H9 (cell line): ENCODE data around the gene GRIK3. TPM values are rescaled to one million over a fixed set of nuclear protein-coding genes. Genes with fewer than 3 reads are reported as not detected.

Source experiments
- DNase-seq: peaks from one replicate; pipeline ENCODE4 v3.0.0-alpha.2; 2017
- H2AFZ ChIP-seq: one replicate; pipeline ENCODE4 v1.6.1; 2013; ENCODE audit warnings: mild to moderate bottlenecking, low read length, control low read depth, moderate library complexity
- H2AK5ac ChIP-seq: 2 replicates; pipeline ENCODE4 v1.6.1; 2013; ENCODE audit warnings: low read length, control low read depth, mixed read lengths; ENCODE audit not compliant: insufficient read length
- H2BK120ac ChIP-seq: one replicate; pipeline ENCODE4 v1.6.1; 2013; ENCODE audit warnings: low read depth, mild to moderate bottlenecking, low read length, control low read depth, inconsistent platforms; ENCODE audit not compliant: poor library complexity, severe bottlenecking
- H2BK12ac ChIP-seq: 2 replicates; pipeline ENCODE4 v1.6.1; 2013; ENCODE audit warnings: low read length, control low read depth, mixed read lengths, low read depth; ENCODE audit not compliant: insufficient read length
- H2BK15ac ChIP-seq: 2 replicates; pipeline ENCODE4 v1.6.1; 2013; ENCODE audit warnings: low read depth, low read length, control low read depth
- H2BK20ac ChIP-seq: one replicate; pipeline ENCODE4 v1.6.1; 2013; ENCODE audit warnings: low read depth, mild to moderate bottlenecking, low read length, control low read depth, inconsistent platforms; ENCODE audit not compliant: poor library complexity, severe bottlenecking
- H2BK5ac ChIP-seq: 2 replicates; pipeline ENCODE4 v1.6.1; 2013; ENCODE audit warnings: low read length, control low read depth, mixed read lengths; ENCODE audit not compliant: insufficient read length
- H3K14ac ChIP-seq: 2 replicates; pipeline ENCODE4 v1.6.1; 2013; ENCODE audit warnings: low read length, control low read depth; ENCODE audit not compliant: insufficient read depth
- H3K18ac ChIP-seq: 2 replicates; pipeline ENCODE4 v1.6.1; 2013; ENCODE audit warnings: low read depth, mild to moderate bottlenecking, mixed read lengths, low read length, control low read depth; ENCODE audit not compliant: insufficient read length
- H3K23ac ChIP-seq: 2 replicates; pipeline ENCODE4 v1.6.1; 2013; ENCODE audit warnings: low read length, control low read depth, mixed read lengths, low read depth; ENCODE audit not compliant: insufficient read length
- H3K23me2 ChIP-seq: 2 replicates; pipeline ENCODE4 v1.6.1; 2013; ENCODE audit warnings: low read depth, mild to moderate bottlenecking, mixed read lengths, low read length, control low read depth; ENCODE audit not compliant: insufficient read length, poor library complexity, severe bottlenecking
- H3K27ac ChIP-seq: 2 replicates; pipeline ENCODE4 v1.5.1; 2013; ENCODE audit warnings: low read length, control low read depth, mixed read lengths, low read depth; ENCODE audit not compliant: insufficient read length
- H3K27me3 ChIP-seq: 2 replicates; pipeline ENCODE4 v1.6.1; 2013; ENCODE audit warnings: low read length, control low read depth, inconsistent platforms; ENCODE audit not compliant: insufficient read depth
- H3K4ac ChIP-seq: 2 replicates; pipeline ENCODE4 v1.6.1; 2013; ENCODE audit warnings: low read depth, mild to moderate bottlenecking, control low read depth, inconsistent platforms, low read length, moderate library complexity
- H3K4me1 ChIP-seq: 2 replicates; pipeline ENCODE4 v1.6.1; 2013; ENCODE audit warnings: low read length, control low read depth, inconsistent platforms; ENCODE audit not compliant: insufficient read depth
- H3K4me2 ChIP-seq: 2 replicates; pipeline ENCODE4 v1.6.1; 2013; ENCODE audit warnings: low read length, control low read depth, mixed read lengths; ENCODE audit not compliant: insufficient read length, insufficient read depth
- H3K56ac ChIP-seq: 2 replicates; pipeline ENCODE4 v1.6.1; 2013; ENCODE audit warnings: low read depth, mild to moderate bottlenecking, mixed read lengths, low read length, control low read depth; ENCODE audit not compliant: insufficient read length
- H3K79me1 ChIP-seq: 2 replicates; pipeline ENCODE4 v1.6.1; 2013; ENCODE audit warnings: low read depth, mild to moderate bottlenecking, moderate library complexity, low read length, control low read depth, inconsistent platforms; ENCODE audit not compliant: insufficient read depth, poor library complexity, severe bottlenecking
- H3K79me2 ChIP-seq: 2 replicates; pipeline ENCODE4 v1.6.1; 2013; ENCODE audit warnings: low read length, control low read depth, inconsistent platforms; ENCODE audit not compliant: insufficient read depth
- H3K9ac ChIP-seq: 2 replicates; pipeline ENCODE4 v1.6.1; 2013; ENCODE audit warnings: low read length, control low read depth, mixed read lengths; ENCODE audit not compliant: insufficient read length; ENCODE audit errors: extremely low read depth
- H3K9me3 ChIP-seq: one replicate; pipeline ENCODE4 v1.6.1; 2013; ENCODE audit warnings: low read depth, low read length, inconsistent platforms; ENCODE audit not compliant: control insufficient read depth
- H3T11ph ChIP-seq: one replicate; pipeline ENCODE4 v1.6.1; 2013; ENCODE audit warnings: mild to moderate bottlenecking, low read length, control low read depth, inconsistent platforms
- H4K20me1 ChIP-seq: one replicate; pipeline ENCODE4 v1.6.1; 2013; ENCODE audit not compliant: control insufficient read depth, insufficient read length, insufficient read depth
- H4K5ac ChIP-seq: 2 replicates; pipeline ENCODE4 v1.6.1; 2013; ENCODE audit warnings: low read depth, mild to moderate bottlenecking, mixed read lengths, low read length, control low read depth; ENCODE audit not compliant: insufficient read length
- H4K8ac ChIP-seq: replicated peaks from 2 replicates; pipeline ENCODE4 v1.6.1; 2013; ENCODE audit warnings: low read length, control low read depth, mixed read lengths, low read depth; ENCODE audit not compliant: insufficient read length
- H4K91ac ChIP-seq: 2 replicates; pipeline ENCODE4 v1.6.1; 2013; ENCODE audit warnings: low read depth, mild to moderate bottlenecking, moderate library complexity, mixed read lengths, low read length, control low read depth; ENCODE audit not compliant: insufficient read length
- H3K27ac Mint-ChIP-seq, 3 experiments: 2 replicates in 2 of 3; 3 replicates in 1 of 3; pipeline ENCODE4 v1.8.0; 2020 to 2021; ENCODE audit warnings: mixed read lengths in 3 of 3, mild to moderate bottlenecking in 1 of 3, moderate library complexity in 1 of 3
- H3K27me3 Mint-ChIP-seq: 2 replicates; pipeline ENCODE4 v1.8.0; 2021; ENCODE audit warnings: low read depth, mild to moderate bottlenecking, moderate library complexity, mixed read lengths
- H3K36me3 Mint-ChIP-seq, 3 experiments: 2 replicates in 2 of 3; 3 replicates in 1 of 3; pipeline ENCODE4 v1.8.0; 2020 to 2021; ENCODE audit warnings: low read depth in 3 of 3, mixed read lengths in 3 of 3; ENCODE audit not compliant: insufficient read depth in 1 of 3
- H3K4me1 Mint-ChIP-seq, 2 experiments: 2 replicates each; pipeline ENCODE4 v1.8.0; 2020; ENCODE audit warnings: mixed read lengths in 2 of 2
- H3K4me3 Mint-ChIP-seq, 2 experiments: 2 replicates in 1 of 2; 3 replicates in 1 of 2; pipeline ENCODE4 v1.8.0; 2020 to 2021; ENCODE audit warnings: mild to moderate bottlenecking in 2 of 2, mixed read lengths in 2 of 2, moderate library complexity in 1 of 2
- H3K9me3 Mint-ChIP-seq, 2 experiments: 2 replicates in 1 of 2; 3 replicates in 1 of 2; pipeline ENCODE4 v1.8.0; 2020; ENCODE audit warnings: mild to moderate bottlenecking in 2 of 2, mixed read lengths in 2 of 2, moderate library complexity in 1 of 2
- WGBS: extraction: QIAGEN DNeasy Blood & Tissue Kit; methylation state at CpG from one replicate; pipeline ENCODE4 v1.1.7; 2013; ENCODE audit warnings: missing lambda C conversion rate, low lambda C conversion rate, mixed read lengths; ENCODE audit not compliant: insufficient read length; ENCODE audit errors: extremely low coverage; 5-methylcytosine and 5-hydroxymethylcytosine counted together
- total RNA-seq: library from RNA; stranded (reverse); gene quantifications from 2 replicates; pipeline ENCODE4 v1.2.1, GENCODE V29; 2021
- TF ChIP-seq, protein P1 (sequence below): fragments of 200-600 bp; sonication (generic); conservative IDR thresholded peaks from 3 replicates; pipeline ENCODE4 v1.8.0; 2021; ENCODE audit warnings: antibody characterized with exemption, mild to moderate bottlenecking

Gene GRIK3
- total RNA-seq, 1 experiment from 2014 or later = 1.7 TPM

DNA sequence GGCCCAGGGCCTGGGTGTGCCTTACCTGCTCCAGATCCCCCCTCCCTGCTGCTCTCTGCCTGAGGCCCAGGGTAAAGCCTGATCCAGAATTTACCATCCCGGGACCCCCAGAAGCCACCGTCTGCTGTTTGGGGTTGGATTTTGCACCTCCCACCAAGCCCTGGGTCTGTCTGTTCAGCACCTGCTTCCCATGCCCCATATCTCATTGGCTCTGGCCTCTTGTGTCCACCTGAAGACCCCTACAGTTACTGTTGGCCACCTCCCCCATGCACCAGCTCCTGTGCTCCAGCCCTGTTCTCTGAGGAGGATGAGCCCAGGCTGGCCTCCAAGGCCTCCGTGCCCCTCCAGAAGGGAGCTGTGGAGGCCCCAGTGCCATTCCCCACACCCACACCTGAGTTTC is 113.9 kb downstream of the GRIK3 start:
- H3K9me3 Mint-ChIP-seq = peaks cover 20 to 21% of the 10 kb centered on the region in 2 experiments
- H2BK15ac ChIP-seq = no peak overlapping the region
- no CpG with 5 or more reads among the region's 3 CpGs for WGBS
- no peak overlapping the region for H4K91ac ChIP-seq
- H3K9me3 ChIP-seq = no peaks in the 10 kb centered on the region
- no peak overlapping the region for H3K56ac ChIP-seq
- no peak overlapping the region for H3K4ac ChIP-seq
- H2BK20ac ChIP-seq = no peak overlapping the region
- H2AK5ac ChIP-seq = no peak overlapping the region
- no peak overlapping the region for H4K5ac ChIP-seq
- H3K27me3 ChIP-seq = no peaks in the 10 kb centered on the region
- no peak overlapping the region for H3K23ac ChIP-seq
- H3K79me1 ChIP-seq = no peaks in the 10 kb centered on the region
- H3K14ac ChIP-seq = no peak overlapping the region
- no peak overlapping the region for H4K8ac ChIP-seq
- no peak overlapping the region for H2BK12ac ChIP-seq
- peak; percentile 13 for DNase-seq
- peak overlapping the region in 1 of 3 experiments; percentile 48; a peak in 1 of 7 replicates for H3K27ac Mint-ChIP-seq
- H3K4me1 Mint-ChIP-seq = peaks cover 20 to 40% of the 10 kb centered on the region in 2 experiments
- TF ChIP-seq, protein P1, sequence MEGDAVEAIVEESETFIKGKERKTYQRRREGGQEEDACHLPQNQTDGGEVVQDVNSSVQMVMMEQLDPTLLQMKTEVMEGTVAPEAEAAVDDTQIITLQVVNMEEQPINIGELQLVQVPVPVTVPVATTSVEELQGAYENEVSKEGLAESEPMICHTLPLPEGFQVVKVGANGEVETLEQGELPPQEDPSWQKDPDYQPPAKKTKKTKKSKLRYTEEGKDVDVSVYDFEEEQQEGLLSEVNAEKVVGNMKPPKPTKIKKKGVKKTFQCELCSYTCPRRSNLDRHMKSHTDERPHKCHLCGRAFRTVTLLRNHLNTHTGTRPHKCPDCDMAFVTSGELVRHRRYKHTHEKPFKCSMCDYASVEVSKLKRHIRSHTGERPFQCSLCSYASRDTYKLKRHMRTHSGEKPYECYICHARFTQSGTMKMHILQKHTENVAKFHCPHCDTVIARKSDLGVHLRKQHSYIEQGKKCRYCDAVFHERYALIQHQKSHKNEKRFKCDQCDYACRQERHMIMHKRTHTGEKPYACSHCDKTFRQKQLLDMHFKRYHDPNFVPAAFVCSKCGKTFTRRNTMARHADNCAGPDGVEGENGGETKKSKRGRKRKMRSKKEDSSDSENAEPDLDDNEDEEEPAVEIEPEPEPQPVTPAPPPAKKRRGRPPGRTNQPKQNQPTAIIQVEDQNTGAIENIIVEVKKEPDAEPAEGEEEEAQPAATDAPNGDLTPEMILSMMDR = no peak
- peaks cover 7% of the 10 kb centered on the region for H3K27me3 Mint-ChIP-seq
- no peak overlapping the region for H3K9ac ChIP-seq
- H2AFZ ChIP-seq = no peak overlapping the region
- no peak overlapping the region for H3K4me3 Mint-ChIP-seq
- H3K18ac ChIP-seq = no peak overlapping the region
- no peaks in the 10 kb centered on the region for H3K23me2 ChIP-seq
- peaks cover 6 to 16% (median 10%) of the 10 kb centered on the region in 3 experiments; a peak in 6 of 7 replicates for H3K36me3 Mint-ChIP-seq
- H2BK120ac ChIP-seq = no peak overlapping the region
- H3K4me2 ChIP-seq = no peak overlapping the region
- H4K20me1 ChIP-seq = no peaks in the 10 kb centered on the region
- no peaks in the 10 kb centered on the region; the same call in 1 of the 2 replicates for H3K4me1 ChIP-seq
- H3K27ac ChIP-seq = no peak overlapping the region
- no peak overlapping the region for H3T11ph ChIP-seq
- H2BK5ac ChIP-seq = no peak overlapping the region
- H3K79me2 ChIP-seq = no peaks in the 10 kb centered on the region
